HepG2 (cell line): ENCODE measurements around the gene ANAPC16. TPM values are rescaled to one million over a fixed set of nuclear protein-coding genes. Genes with fewer than 3 reads are reported as not detected.

ENCODE experiments used
- DPF2 ChIP-seq: sonication (generic); formaldehyde crosslinking; IDR thresholded peaks from 2 replicates; pipeline ENCODE4 v1.4.0; 2020; ENCODE audit warnings: mild to moderate bottlenecking, low read depth, missing genetic modification reagents, borderline replicate concordance
- EP300 ChIP-seq, 3 experiments: sonication (generic) in 1 of 3; formaldehyde crosslinking in 1 of 3; IDR thresholded peaks; 2 replicates each; pipeline versions ENCODE4 v1.5.1 to v1.6.1; 2011 to 2020; ENCODE audit warnings: low read depth in 2 of 3, low read length in 2 of 3, borderline replicate concordance in 1 of 3, improper control_type of control experiment in 1 of 3, mild to moderate bottlenecking in 1 of 3, missing genetic modification reagents in 1 of 3, moderate library complexity in 1 of 3
- HNRNPK ChIP-seq: fragments of 200-400 bp; formaldehyde crosslinking; IDR thresholded peaks from 2 replicates; pipeline ENCODE4 v1.6.1; 2018; ENCODE audit warnings: low read length, low read depth, moderate library complexity, mild to moderate bottlenecking; ENCODE audit not compliant: poor library complexity, severe bottlenecking
- HNRNPL ChIP-seq: fragments of 200-400 bp; formaldehyde crosslinking; IDR thresholded peaks from 2 replicates; pipeline ENCODE4 v1.6.1; 2017; ENCODE audit warnings: mild to moderate bottlenecking, low read depth, low read length
- KAT8 ChIP-seq: IDR thresholded peaks from 2 replicates; pipeline ENCODE4 v1.6.1; 2016; ENCODE audit warnings: missing genetic modification reagents, missing compliant biosample characterization
- RFXAP ChIP-seq: sonication (generic); formaldehyde crosslinking; IDR thresholded peaks from 2 replicates; pipeline ENCODE4 v1.4.0; 2020; ENCODE audit warnings: missing genetic modification reagents, borderline replicate concordance
- SMC3 ChIP-seq: IDR thresholded peaks from 2 replicates; pipeline ENCODE4 v1.6.1; 2011; ENCODE audit warnings: low read length, improper control_type of control experiment
- TRIM24 ChIP-seq: sonication (generic); formaldehyde crosslinking; IDR thresholded peaks from 2 replicates; pipeline ENCODE4 v1.8.0; 2022; ENCODE audit warnings: mild to moderate bottlenecking, missing genetic modification reagents
- ZBTB3 ChIP-seq: sonication (generic); formaldehyde crosslinking; IDR thresholded peaks from 2 replicates; pipeline ENCODE4 v1.4.0; 2020; ENCODE audit warnings: low read depth, mild to moderate bottlenecking, moderate library complexity, missing genetic modification reagents, borderline replicate concordance
- ZNF205 ChIP-seq: IDR thresholded peaks from 2 replicates; pipeline ENCODE4 v1.6.1; 2018; ENCODE audit warnings: missing biosample characterization, missing genetic modification reagents
- ZNF556 ChIP-seq: sonication (generic); formaldehyde crosslinking; IDR thresholded peaks from 2 replicates; pipeline ENCODE4 v1.4.0; 2020; ENCODE audit warnings: mild to moderate bottlenecking, missing genetic modification reagents, borderline replicate concordance
- ZNF747 ChIP-seq: sonication (generic); formaldehyde crosslinking; IDR thresholded peaks from 2 replicates; pipeline ENCODE4 v1.8.1; 2023; ENCODE audit warnings: missing genetic modification reagents, mild to moderate bottlenecking, borderline replicate concordance
- polyA plus RNA-seq, 8 experiments: library from polyadenylated mRNA; depleted of rRNA in 3 of 8; stranded (reverse) in 7 of 8; unstranded in 1 of 8; fragments of >200 nt; fragmentation: Illumina TruSeq in 4 of 8; extraction: Trizol in 4 of 8; gene quantifications; 2 replicates each; pipeline versions ENCODE4 v1.2.1 to v1.2.3, GENCODE V29; 2011 to 2016; ENCODE audit warnings: low read depth in 4 of 8, missing spikeins in 1 of 8, mixed read lengths in 1 of 8; ENCODE audit not compliant: insufficient read depth in 1 of 8
- total RNA-seq, 5 experiments: library from RNA; depleted of rRNA; stranded (reverse); fragments of >200 nt; fragmentation: Illumina TruSeq; extraction: Trizol; gene quantifications; 2 replicates each; pipeline ENCODE4 v1.2.3, GENCODE V29; 2016; ENCODE audit warnings: low read depth in 1 of 5
- TF ChIP-seq, protein P1 (sequence below): sonication (generic); formaldehyde crosslinking; conservative IDR thresholded peaks from 2 replicates; pipeline ENCODE4 v1.4.0; 2020; ENCODE audit warnings: mild to moderate bottlenecking, missing genetic modification reagents, moderate library complexity
- TF ChIP-seq, protein P2 (sequence below): IDR thresholded peaks from 2 replicates; pipeline ENCODE4 v1.6.1; 2016; ENCODE audit warnings: mild to moderate bottlenecking, missing biosample characterization, missing genetic modification reagents
- TF ChIP-seq, protein P3 (sequence below): sonication (generic); formaldehyde crosslinking; IDR thresholded peaks from 2 replicates; pipeline ENCODE4 v1.4.0; 2020; ENCODE audit warnings: mild to moderate bottlenecking, missing genetic modification reagents
- TF ChIP-seq, protein P4 (sequence below), 2 experiments: sonication (generic) in 1 of 2; formaldehyde crosslinking in 1 of 2; IDR thresholded peaks; 2 replicates each; pipeline versions ENCODE4 v1.4.0 to v1.6.1; 2018 to 2020; ENCODE audit warnings: missing genetic modification reagents in 2 of 2, borderline replicate concordance in 1 of 2, low read depth in 1 of 2, mild to moderate bottlenecking in 1 of 2, missing biosample characterization in 1 of 2
- TF ChIP-seq, protein P5 (sequence below): IDR thresholded peaks from 2 replicates; pipeline ENCODE4 v1.6.1; 2018; ENCODE audit warnings: missing genetic modification reagents

The ANAPC16 gene
- total and polyA plus RNA-seq, 2 of the 13 experiments (the other 11 are each of a cell fraction or from before 2014, with no cell fraction given), result 74.8 to 89.4 TPM

DNA sequence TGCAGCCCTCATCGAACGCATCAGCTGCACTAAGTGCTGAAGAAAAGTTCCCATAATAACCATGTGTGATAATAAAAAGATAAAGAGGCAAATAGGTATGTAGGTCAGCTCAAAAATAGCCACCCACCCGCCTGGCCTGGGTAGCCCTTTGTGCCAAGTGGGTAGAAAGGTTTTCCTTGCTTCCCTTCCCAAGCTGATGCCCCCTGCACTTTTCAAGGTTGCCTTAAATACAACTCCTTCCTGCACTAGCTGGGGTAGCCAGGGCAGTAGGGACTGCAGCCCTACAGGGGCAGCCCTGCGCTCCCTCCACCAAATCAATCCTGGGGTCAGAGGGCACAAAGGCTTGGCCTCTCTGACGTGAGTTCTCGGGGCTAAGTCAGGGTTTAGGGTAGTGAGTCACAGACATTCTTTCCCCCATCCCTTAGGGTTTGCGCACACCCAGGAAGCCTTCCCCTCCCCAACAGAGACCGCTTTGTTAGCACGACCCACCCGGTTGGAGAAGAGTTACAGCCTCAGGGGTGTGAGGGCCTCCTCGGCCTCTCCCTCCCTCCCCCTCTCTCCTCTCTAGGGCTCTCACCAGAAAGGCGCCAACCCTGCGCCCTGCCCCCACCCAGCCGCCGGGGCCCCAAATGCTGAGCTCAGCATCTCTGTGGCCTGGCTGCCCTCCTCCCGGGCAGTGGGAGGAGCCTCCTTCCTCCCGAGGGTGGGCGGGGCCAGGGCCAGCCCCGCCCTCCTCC lies 44.6 kb downstream of the ANAPC16 start (continued):
- peak in 1 of 2 experiments; percentile 56; a peak in 1 of 4 replicates for TF ChIP-seq EP300 (IDR thresholded peaks at IDR 0.05; ENCODE audit: low read depth in 2 of 2, low read length in 2 of 2)
- peak; percentile 48; the same call in 1 of the 2 replicates for TF ChIP-seq EP300 (CRISPR knock-in tag; IDR thresholded peaks at IDR 0.05; ENCODE audit: borderline replicate concordance)
- TF ChIP-seq, protein P1, sequence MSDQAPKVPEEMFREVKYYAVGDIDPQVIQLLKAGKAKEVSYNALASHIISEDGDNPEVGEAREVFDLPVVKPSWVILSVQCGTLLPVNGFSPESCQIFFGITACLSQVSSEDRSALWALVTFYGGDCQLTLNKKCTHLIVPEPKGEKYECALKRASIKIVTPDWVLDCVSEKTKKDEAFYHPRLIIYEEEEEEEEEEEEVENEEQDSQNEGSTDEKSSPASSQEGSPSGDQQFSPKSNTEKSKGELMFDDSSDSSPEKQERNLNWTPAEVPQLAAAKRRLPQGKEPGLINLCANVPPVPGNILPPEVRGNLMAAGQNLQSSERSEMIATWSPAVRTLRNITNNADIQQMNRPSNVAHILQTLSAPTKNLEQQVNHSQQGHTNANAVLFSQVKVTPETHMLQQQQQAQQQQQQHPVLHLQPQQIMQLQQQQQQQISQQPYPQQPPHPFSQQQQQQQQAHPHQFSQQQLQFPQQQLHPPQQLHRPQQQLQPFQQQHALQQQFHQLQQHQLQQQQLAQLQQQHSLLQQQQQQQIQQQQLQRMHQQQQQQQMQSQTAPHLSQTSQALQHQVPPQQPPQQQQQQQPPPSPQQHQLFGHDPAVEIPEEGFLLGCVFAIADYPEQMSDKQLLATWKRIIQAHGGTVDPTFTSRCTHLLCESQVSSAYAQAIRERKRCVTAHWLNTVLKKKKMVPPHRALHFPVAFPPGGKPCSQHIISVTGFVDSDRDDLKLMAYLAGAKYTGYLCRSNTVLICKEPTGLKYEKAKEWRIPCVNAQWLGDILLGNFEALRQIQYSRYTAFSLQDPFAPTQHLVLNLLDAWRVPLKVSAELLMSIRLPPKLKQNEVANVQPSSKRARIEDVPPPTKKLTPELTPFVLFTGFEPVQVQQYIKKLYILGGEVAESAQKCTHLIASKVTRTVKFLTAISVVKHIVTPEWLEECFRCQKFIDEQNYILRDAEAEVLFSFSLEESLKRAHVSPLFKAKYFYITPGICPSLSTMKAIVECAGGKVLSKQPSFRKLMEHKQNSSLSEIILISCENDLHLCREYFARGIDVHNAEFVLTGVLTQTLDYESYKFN (CRISPR knock-in tag), result peak; percentile 93
- TF ChIP-seq, protein P2, sequence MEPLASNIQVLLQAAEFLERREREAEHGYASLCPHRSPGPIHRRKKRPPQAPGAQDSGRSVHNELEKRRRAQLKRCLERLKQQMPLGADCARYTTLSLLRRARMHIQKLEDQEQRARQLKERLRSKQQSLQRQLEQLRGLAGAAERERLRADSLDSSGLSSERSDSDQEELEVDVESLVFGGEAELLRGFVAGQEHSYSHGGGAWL (CRISPR knock-in tag), result peak; percentile 56; the same call in 1 of the 2 replicates
- TF ChIP-seq, protein P3, sequence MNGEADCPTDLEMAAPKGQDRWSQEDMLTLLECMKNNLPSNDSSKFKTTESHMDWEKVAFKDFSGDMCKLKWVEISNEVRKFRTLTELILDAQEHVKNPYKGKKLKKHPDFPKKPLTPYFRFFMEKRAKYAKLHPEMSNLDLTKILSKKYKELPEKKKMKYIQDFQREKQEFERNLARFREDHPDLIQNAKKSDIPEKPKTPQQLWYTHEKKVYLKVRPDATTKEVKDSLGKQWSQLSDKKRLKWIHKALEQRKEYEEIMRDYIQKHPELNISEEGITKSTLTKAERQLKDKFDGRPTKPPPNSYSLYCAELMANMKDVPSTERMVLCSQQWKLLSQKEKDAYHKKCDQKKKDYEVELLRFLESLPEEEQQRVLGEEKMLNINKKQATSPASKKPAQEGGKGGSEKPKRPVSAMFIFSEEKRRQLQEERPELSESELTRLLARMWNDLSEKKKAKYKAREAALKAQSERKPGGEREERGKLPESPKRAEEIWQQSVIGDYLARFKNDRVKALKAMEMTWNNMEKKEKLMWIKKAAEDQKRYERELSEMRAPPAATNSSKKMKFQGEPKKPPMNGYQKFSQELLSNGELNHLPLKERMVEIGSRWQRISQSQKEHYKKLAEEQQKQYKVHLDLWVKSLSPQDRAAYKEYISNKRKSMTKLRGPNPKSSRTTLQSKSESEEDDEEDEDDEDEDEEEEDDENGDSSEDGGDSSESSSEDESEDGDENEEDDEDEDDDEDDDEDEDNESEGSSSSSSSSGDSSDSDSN (CRISPR knock-in tag), result peak; percentile 57; the same call in 1 of the 2 replicates
- peak; percentile 73 for TF ChIP-seq ZNF556 (CRISPR knock-in tag)
- TF ChIP-seq ZBTB3 (CRISPR knock-in tag), result 0 out of 2 replicates have a peak, but pooled peaks have one; percentile 14
- TF ChIP-seq TRIM24 (CRISPR knock-in tag), result peak; percentile 54; the same call in 1 of the 2 replicates
- no peak for TF ChIP-seq SMC3
- TF ChIP-seq HNRNPK, result peak; percentile 96
- peak; percentile 66 for TF ChIP-seq KAT8 (CRISPR knock-in tag)
- TF ChIP-seq ZNF205 (CRISPR knock-in tag), result peak; percentile 58; the same call in 1 of the 2 replicates
- TF ChIP-seq DPF2 (CRISPR knock-in tag), result no peak
- TF ChIP-seq, protein P4, sequence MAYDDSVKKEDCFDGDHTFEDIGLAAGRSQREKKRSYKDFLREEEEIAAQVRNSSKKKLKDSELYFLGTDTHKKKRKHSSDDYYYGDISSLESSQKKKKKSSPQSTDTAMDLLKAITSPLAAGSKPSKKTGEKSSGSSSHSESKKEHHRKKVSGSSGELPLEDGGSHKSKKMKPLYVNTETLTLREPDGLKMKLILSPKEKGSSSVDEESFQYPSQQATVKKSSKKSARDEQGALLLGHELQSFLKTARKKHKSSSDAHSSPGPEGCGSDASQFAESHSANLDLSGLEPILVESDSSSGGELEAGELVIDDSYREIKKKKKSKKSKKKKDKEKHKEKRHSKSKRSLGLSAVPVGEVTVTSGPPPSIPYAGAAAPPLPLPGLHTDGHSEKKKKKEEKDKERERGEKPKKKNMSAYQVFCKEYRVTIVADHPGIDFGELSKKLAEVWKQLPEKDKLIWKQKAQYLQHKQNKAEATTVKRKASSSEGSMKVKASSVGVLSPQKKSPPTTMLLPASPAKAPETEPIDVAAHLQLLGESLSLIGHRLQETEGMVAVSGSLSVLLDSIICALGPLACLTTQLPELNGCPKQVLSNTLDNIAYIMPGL (CRISPR knock-in tag; IDR thresholded peaks at IDR 0.05; ENCODE audit: borderline replicate concordance in 1 of 2, low read depth in 1 of 2), result peak; percentile 35 to 55; a peak in 2 of 4 replicates
- peak; percentile 54; the same call in 1 of the 2 replicates for TF ChIP-seq RFXAP (CRISPR knock-in tag)
- TF ChIP-seq ZNF747, result no peak
- TF ChIP-seq HNRNPL, result peak; percentile 73; the same call in 1 of the 2 replicates
- TF ChIP-seq, protein P5, sequence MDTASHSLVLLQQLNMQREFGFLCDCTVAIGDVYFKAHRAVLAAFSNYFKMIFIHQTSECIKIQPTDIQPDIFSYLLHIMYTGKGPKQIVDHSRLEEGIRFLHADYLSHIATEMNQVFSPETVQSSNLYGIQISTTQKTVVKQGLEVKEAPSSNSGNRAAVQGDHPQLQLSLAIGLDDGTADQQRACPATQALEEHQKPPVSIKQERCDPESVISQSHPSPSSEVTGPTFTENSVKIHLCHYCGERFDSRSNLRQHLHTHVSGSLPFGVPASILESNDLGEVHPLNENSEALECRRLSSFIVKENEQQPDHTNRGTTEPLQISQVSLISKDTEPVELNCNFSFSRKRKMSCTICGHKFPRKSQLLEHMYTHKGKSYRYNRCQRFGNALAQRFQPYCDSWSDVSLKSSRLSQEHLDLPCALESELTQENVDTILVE (CRISPR knock-in tag), result peak; percentile 28; the same call in 1 of the 2 replicates
